Measurements from ENCODE around the gene RNF34.
"Not testable (repeated sequence)": the region's sequence is repeated elsewhere in the genome, so short reads cannot be mapped to it uniquely, and the experiment has no call there.

Gene RNF34

DNA sequence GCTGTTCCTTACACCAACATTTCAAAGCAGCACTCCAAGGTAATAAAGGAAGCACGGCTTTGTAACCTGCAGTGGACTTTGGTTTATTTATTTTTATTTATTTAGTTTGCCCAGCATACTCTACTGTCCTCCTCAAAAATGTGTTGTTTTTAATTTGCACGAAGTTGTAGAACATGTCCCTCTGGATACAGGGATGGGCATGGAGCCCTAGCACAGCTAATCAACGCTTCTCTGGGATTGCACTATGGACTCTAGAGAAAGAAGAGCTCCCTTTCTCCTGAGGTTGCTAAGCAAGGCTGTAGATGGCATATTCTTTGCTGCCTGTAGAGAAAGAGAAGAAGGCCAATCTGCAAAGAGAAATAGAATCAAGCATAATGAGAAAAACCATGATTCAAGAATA, 41.8 kb upstream of the RNF34 start:
- no peak overlapping the region for H3K4me3 ChIP-seq (replicated peaks in 1 of 2; ENCODE audit: low read depth in 2 of 2, low read length in 2 of 2)
- no peak for DNase-seq (ENCODE audit: low read depth in 2 of 2)
- no peak for TF ChIP-seq CTCF (IDR thresholded peaks at IDR 0.05; ENCODE audit: low read depth, low read length)

DNA sequence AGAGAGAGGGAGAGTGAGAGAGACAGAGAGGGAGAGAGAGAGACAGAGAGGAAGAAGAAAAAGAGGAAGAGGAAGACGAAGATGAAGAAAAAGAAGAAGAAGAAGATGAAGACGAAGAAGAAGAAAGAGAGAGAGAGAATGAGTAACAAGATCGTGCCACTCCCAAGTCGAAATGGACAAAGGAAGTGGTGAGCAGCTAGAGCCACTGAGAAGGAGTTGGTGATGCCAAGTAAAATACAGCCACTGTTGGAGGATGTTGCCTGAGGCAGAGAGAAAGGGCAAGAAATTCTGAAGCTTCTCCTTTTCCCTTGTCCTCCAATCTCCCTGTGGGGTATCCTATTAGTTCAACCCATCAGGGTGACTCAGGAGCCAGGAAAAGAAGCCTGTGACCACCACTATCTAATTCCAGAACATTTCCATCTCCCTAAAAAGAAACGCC, 35.2 kb upstream of the RNF34 start:
- no peak overlapping the region for H3K4me3 ChIP-seq (replicated peaks in 1 of 2; ENCODE audit: low read depth in 2 of 2, low read length in 2 of 2)
- no peak for TF ChIP-seq CTCF (IDR thresholded peaks at IDR 0.05; ENCODE audit: low read depth, low read length)
- peak in 1 of 2 donors; percentile 54 for DNase-seq (ENCODE audit: low read depth in 2 of 2)

DNA sequence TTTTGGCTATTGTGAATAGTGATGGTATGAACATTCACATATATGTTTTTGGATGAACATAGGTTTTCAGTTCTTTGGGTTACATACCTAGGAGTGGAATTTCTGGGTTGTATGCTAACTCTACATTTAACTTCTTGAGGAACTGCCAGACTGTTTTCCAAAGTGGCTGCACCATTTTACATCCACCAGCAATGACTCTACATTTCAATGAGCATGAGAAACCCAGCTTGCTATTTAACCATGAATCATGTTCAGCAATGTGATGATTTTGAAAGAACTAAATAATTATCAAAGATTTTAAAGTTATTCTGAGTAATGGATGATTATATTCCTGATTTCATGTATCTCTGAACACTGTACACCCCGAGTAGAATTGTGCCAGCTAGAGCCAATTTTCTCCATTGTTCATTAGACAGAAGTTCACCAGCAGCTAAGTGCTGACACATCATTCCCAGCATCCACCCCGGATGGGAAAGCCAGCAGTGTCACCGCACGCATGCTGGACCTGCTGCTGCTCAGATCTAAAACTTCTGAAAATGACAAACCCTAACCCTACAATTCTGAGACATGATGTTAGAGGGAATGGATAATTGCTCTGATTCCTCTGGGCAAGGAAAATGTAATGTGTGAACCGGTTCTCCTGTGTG, 34.4 kb upstream of the RNF34 start:
- H3K4me3 ChIP-seq (replicated peaks in 1 of 2; ENCODE audit: low read depth in 2 of 2, low read length in 2 of 2), result no peak overlapping the region
- DNase-seq (ENCODE audit: low read depth in 2 of 2), result peak in 1 of 2 donors; percentile 35
- no peak for TF ChIP-seq CTCF (IDR thresholded peaks at IDR 0.05; ENCODE audit: low read depth, low read length)

DNA sequence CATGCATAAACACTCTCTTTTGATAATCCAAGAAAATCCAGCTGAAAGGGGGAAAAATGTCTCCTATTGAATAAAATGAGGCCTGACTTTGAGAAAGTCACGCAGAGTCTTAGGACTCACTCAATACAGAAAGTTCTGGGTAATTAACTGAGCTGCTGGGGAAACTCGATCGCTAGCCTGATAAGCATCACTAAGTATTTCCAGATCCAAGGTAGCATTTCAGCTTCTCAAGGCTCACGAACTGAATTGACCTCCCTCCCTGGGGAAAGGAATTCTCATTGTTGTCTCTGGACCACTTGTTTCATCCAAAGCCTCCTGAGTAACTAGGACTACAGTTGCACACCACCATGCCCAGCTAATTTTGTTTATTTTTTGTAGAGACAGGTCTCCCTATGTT, 33.9 kb upstream of the RNF34 start:
- H3K4me3 ChIP-seq (replicated peaks in 1 of 2; ENCODE audit: low read depth in 2 of 2, low read length in 2 of 2), result no peak overlapping the region
- no peak for TF ChIP-seq CTCF (IDR thresholded peaks at IDR 0.05; ENCODE audit: low read depth, low read length)
- DNase-seq (ENCODE audit: low read depth in 2 of 2), result no peak

- DNase-seq (ENCODE audit: low read depth in 2 of 2), result no peak
- TF ChIP-seq CTCF (IDR thresholded peaks at IDR 0.05; ENCODE audit: low read depth, low read length), result no peak
- no peak overlapping the region for H3K4me3 ChIP-seq (replicated peaks in 1 of 2; ENCODE audit: low read depth in 2 of 2, low read length in 2 of 2)
Observed at GRCh38 chr12:121371404-121371803, 28.5 kb upstream of the RNF34 start.

GRCh38 chr12:121373755-121374154, 26.2 kb upstream of the RNF34 start:
- DNase-seq (ENCODE audit: low read depth in 2 of 2), result no peak
- no peak overlapping the region for H3K4me3 ChIP-seq (replicated peaks in 1 of 2; ENCODE audit: low read depth in 2 of 2, low read length in 2 of 2)
- TF ChIP-seq CTCF (IDR thresholded peaks at IDR 0.05; ENCODE audit: low read depth, low read length), result no peak

DNA sequence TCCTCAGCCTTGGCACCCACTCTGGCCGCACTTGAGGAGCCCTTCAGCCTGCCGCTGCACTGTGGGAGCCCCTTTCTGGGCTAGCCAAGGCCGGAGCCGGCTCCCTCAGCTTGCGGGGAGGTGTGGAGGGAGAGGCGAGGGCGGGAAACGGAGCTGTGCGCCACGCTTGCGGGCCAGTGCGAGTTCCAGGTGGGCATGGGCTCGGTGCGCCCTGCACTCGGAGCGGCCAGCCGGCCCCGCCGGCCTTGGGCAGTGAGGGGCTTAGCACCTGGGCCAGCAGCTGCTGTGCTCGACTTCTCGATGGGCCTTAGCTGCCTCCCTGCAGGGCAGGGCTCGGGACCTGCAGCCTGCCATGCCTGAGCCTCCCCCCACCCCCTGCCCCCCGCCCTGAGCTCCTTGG, 25.6 kb upstream of the RNF34 start:
- DNase-seq (ENCODE audit: low read depth in 2 of 2); H3K4me3 ChIP-seq (replicated peaks in 1 of 2; ENCODE audit: low read depth in 2 of 2, low read length in 2 of 2): not testable (repeated sequence)

GRCh38 chr12:121374945-121375584, 24.9 kb upstream of the RNF34 start:
- not testable (repeated sequence) for H3K4me3 ChIP-seq (replicated peaks in 1 of 2; ENCODE audit: low read depth in 2 of 2, low read length in 2 of 2); DNase-seq (ENCODE audit: low read depth in 2 of 2)

All from cardiac fibroblast (primary cell).